Lower lobe of right lung (tissue), 2 donors: ENCODE data around the gene MYOM3. TPM values are rescaled to one million over a fixed set of nuclear protein-coding genes. Genes with fewer than 3 reads are reported as not detected.
A peak's percentile ranks its signal among the peaks of the same experiment; 100 is the strongest.

Source experiments
- ATAC-seq, 2 donors: fragments of 200-7000 bp; cut with Tn5 transposase; one replicate each; pipeline ENCODE4 v1.9.1; 2020 to 2022; ENCODE audit warnings: mild to moderate bottlenecking in 2 of 2, moderate library complexity in 2 of 2
- DNase-seq: peaks from one replicate; pipeline ENCODE4 v3.0.0-alpha.2; 2020
- H3K27ac ChIP-seq: fragments of 200-600 bp; one replicate; pipeline ENCODE4 v1.8.0; 2022
- H3K27me3 ChIP-seq: fragments of 200-600 bp; one replicate; pipeline ENCODE4 v1.8.0; 2022; ENCODE audit warnings: low read depth
- H3K36me3 ChIP-seq: fragments of 200-600 bp; one replicate; pipeline ENCODE4 v1.8.0; 2022; ENCODE audit warnings: mild to moderate bottlenecking
- H3K4me1 ChIP-seq: fragments of 200-600 bp; one replicate; pipeline ENCODE4 v1.8.0; 2022
- H3K4me3 ChIP-seq: fragments of 200-600 bp; one replicate; pipeline ENCODE4 v1.8.0; 2022; ENCODE audit warnings: mild to moderate bottlenecking
- H3K9me3 ChIP-seq: fragments of 200-600 bp; one replicate; pipeline ENCODE4 v1.8.0; 2022
- intact Hi-C: fragments of 100-400 bp; cut with DNase I; formaldehyde crosslinking; loops from one replicate; pipeline ENCODE4 v1.11.0; 2022
- total RNA-seq: library from RNA; stranded (reverse); fragmentation: NEBNext Ultra II Directional; extraction: Animal tissue kit (Norgen Biotek cat#: 25700); gene quantifications from one replicate; pipeline ENCODE4 v1.2.1, GENCODE V29; 2021
- TF ChIP-seq, protein P1 (sequence below): fragments of 200-600 bp; IDR thresholded peaks from one replicate; pipeline ENCODE4 v1.8.0; 2022; ENCODE audit warnings: antibody characterized with exemption, mild to moderate bottlenecking
- donor health status: DM: no; HTN: yes; CAD: no; lungs with severe emphysema.

The MYOM3 gene
- total RNA-seq, 1 donor from 2014 or later = 0.15 TPM

DNA sequence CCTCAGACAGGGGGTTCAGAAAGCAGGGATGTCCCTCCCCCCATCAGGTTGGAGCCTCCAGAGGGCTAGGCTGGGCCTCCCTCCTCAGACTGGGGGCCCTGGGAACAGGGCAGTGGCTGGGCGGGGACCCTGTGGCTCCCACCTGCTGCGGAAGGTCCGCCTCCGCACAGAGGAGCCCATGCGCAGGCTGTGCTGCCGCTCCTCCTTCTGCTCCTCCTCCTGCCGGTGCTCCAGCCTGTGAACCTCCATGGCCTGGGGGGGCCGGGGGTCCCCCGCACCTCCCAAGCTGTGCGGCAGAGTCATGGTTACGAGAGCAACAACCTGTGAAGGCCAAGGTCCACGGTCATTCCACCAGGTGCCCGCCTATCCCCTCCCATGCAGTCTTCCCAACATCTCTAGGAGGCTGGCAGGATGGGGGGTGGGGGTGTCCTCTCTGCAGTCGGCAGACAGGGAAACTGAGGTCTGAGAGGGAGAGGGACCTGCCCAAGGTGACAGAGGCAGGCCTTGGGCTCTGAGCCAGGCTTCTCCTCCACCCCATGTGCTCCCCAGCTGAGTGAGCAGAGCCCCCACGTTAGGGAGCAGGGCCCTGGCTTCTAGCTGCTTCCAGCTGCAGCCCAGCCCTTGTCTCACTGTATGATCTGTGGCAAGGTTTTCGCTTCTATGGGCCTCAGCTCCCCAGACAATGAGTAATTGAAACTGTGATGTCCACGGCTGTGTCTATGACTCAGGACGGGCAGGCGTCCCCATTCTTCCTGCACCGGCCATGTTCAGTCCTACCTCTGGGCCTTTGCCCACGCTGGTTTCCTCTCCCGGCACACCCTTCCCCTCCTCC is 3.4 kb downstream of the MYOM3 start:
- Histone ChIP-seq H3K36me3 (no peaks in the 10 kb centered on the region), H3K9me3 (no peaks in the 10 kb centered on the region), H3K4me3 (no peak overlapping the region), H3K27ac (no peak overlapping the region), H3K4me1 (peaks cover 8% of the 10 kb centered on the region), H3K27me3 (no peaks in the 10 kb centered on the region)
- DNase-seq = peak; percentile 25
- TF ChIP-seq, protein P1, sequence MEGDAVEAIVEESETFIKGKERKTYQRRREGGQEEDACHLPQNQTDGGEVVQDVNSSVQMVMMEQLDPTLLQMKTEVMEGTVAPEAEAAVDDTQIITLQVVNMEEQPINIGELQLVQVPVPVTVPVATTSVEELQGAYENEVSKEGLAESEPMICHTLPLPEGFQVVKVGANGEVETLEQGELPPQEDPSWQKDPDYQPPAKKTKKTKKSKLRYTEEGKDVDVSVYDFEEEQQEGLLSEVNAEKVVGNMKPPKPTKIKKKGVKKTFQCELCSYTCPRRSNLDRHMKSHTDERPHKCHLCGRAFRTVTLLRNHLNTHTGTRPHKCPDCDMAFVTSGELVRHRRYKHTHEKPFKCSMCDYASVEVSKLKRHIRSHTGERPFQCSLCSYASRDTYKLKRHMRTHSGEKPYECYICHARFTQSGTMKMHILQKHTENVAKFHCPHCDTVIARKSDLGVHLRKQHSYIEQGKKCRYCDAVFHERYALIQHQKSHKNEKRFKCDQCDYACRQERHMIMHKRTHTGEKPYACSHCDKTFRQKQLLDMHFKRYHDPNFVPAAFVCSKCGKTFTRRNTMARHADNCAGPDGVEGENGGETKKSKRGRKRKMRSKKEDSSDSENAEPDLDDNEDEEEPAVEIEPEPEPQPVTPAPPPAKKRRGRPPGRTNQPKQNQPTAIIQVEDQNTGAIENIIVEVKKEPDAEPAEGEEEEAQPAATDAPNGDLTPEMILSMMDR = no peak
- intact Hi-C loops = no loop called here
- no peak for ATAC-seq

DNA sequence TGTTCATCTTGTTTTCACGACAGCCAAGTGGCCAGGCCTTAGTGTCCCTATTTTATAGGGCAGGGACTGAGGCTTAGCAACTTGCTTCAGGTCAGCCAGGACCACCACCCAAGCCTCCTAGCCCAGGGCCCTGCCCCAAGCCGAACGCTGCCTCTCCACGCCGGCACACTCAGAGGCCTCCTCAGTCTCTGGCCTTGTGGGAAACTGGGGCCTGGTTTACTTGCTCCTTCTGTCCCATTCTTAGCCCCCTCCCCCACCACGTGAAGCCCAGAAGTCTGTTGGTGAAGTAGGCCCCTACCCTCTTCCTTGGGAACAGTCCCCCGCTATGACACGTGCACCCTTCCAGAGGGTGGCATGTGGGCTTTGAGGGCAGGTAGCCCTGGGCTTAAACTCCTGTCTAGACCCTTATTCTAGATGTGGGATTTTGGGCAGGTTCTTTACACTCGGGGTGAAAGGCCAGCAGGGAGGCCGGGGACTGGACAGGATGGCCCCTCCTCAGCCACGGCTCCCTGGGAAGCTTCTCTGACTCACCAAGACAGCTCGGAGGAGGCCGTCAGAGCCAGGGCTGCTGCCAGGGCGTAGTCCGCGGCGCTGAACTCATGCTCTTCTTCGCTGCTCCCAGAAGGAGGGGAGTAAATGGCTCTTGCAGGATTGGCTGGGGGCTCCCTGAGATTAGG is 4.3 kb downstream of the MYOM3 start:
- Histone ChIP-seq H3K36me3 (no peaks in the 10 kb centered on the region), H3K27me3 (no peaks in the 10 kb centered on the region), H3K4me3 (no peak overlapping the region), H3K4me1 (peaks cover 6% of the 10 kb centered on the region), H3K27ac (no peak overlapping the region), H3K9me3 (no peaks in the 10 kb centered on the region)
- TF ChIP-seq, protein P1 = no peak
- ATAC-seq = no peak
- peak; percentile 36 for DNase-seq
- intact Hi-C loops = no loop called here

DNA sequence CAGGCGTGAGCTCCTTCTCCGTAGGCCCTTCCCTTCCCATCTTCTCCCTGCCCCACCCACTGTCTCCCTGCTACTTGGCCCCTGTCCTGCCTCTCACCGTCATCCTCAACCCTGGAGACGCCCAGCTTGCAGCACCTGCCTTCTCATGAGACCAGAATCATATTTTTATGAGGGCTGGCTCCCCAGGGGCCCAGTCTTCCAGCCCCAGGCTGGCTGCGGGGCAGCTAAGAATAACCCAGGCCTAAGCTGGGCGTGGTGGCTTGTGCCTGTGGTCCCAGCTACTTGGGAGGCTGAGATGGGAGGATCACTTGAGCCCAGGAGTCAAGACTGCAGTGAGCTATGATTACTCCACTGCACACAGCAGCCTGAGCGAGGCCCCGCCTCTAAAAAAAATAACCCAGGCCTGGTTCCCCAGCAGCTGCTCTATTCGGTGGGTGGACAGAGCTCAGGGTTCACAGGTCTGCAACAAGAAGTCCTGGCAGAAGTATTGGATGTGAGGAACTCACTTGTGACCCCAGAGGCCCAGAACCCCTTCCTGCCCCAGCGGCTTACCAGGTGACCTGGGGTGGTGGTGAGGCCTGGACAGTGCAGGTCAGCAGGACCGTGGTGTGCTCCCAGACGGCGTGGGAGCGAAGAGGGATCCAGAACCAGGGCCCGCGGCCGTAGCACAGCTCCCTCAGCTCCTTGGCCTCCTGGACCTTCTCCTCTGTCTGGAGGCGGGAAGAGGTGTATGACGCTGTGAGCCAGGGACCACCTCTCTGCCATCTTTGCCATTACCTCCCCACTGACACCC is 6.4 kb downstream of the MYOM3 start:
- Histone ChIP-seq H3K27ac (no peak overlapping the region), H3K27me3 (no peaks in the 10 kb centered on the region), H3K36me3 (no peaks in the 10 kb centered on the region), H3K9me3 (no peaks in the 10 kb centered on the region), H3K4me1 (no peaks in the 10 kb centered on the region), H3K4me3 (no peak overlapping the region)
- intact Hi-C loops = no loop called here
- TF ChIP-seq, protein P1 = no peak
- no peak for ATAC-seq
- DNase-seq = peak; percentile 25

DNA sequence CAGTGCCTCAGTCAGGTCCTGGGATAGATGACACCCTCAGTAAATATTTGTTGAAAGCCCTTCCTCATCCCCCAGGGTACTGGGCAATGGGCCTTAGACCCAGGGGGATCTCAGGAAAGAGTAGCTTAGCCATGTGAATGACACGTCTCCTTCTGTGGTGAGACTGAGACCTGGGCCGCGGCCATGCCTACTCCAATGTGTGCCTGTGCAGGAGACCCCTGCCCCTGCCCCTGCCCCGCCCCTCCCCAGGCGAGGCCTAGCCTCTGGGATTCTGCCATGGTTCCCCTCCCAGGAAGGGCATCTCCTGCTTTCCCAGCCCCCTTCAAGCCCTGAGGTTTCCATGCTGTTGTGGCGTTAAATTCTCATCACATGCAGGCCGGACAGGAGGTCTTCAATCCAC is 7.1 kb downstream of the MYOM3 start:
- ATAC-seq (no peak), DNase-seq (peak; percentile 19)
- H3K27ac ChIP-seq = no peak overlapping the region
- no peaks in the 10 kb centered on the region for H3K36me3 ChIP-seq
- TF ChIP-seq, protein P1 = no peak
- intact Hi-C loops = no loop called here
- no peak overlapping the region for H3K4me3 ChIP-seq
- no peaks in the 10 kb centered on the region for H3K9me3 ChIP-seq
- H3K4me1 ChIP-seq = no peaks in the 10 kb centered on the region
- H3K27me3 ChIP-seq = no peaks in the 10 kb centered on the region

DNA sequence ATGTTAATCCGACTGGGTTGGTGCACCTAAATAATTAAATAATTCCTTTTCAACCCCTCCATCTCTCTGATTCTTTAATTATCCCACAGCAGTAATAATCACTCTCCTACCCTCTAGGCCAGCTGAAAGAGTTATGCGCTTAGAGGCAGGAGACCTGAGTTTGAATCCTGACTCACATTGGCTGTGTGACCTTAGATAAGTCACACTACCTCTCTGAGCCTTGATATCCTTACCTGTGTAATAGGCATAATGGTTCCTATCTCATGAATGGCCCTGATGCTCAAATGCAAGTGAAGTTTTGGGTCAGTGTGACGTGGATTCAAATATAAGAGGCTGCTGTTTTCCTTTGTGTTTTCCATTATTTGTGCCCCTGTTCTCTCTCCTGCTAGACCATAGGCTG is 8.1 kb downstream of the MYOM3 start:
- H3K36me3 ChIP-seq = no peaks in the 10 kb centered on the region
- no peaks in the 10 kb centered on the region for H3K27me3 ChIP-seq
- ATAC-seq (no peak), DNase-seq (no peak)
- H3K27ac ChIP-seq = no peak overlapping the region
- no peaks in the 10 kb centered on the region for H3K9me3 ChIP-seq
- H3K4me1 ChIP-seq = no peaks in the 10 kb centered on the region
- TF ChIP-seq, protein P1 = no peak
- no peak overlapping the region for H3K4me3 ChIP-seq
- intact Hi-C loops = no loop called here
